ENCODE measurements around the gene ST3GAL6.

DNA sequence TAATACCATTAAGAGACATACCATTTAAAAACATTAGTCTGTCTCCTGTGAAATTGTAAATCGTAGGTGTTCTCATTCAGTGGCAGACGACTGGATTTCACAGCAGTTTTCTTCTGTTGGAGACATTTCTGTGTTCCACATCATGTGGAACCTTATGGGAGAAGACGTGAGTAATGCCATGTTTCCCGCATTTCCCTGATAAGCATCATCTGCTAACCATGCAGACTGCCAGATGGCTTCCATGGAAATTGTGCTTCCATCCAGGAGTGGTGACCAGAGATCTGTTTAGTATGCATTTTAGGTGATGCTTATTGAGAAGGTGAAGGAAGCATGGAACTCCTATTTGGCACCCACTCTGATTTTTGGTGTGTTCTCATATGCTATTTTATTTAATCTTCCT is 28.4 kb upstream of the ST3GAL6 start:
- TF ChIP-seq, protein P1, sequence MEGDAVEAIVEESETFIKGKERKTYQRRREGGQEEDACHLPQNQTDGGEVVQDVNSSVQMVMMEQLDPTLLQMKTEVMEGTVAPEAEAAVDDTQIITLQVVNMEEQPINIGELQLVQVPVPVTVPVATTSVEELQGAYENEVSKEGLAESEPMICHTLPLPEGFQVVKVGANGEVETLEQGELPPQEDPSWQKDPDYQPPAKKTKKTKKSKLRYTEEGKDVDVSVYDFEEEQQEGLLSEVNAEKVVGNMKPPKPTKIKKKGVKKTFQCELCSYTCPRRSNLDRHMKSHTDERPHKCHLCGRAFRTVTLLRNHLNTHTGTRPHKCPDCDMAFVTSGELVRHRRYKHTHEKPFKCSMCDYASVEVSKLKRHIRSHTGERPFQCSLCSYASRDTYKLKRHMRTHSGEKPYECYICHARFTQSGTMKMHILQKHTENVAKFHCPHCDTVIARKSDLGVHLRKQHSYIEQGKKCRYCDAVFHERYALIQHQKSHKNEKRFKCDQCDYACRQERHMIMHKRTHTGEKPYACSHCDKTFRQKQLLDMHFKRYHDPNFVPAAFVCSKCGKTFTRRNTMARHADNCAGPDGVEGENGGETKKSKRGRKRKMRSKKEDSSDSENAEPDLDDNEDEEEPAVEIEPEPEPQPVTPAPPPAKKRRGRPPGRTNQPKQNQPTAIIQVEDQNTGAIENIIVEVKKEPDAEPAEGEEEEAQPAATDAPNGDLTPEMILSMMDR (IDR thresholded peaks at IDR 0.05; ENCODE audit: control extremely low read depth in 1 of 3, insufficient read depth in 1 of 3, low read depth in 1 of 3, low read length in 3 of 3) = no peak
- TF ChIP-seq, protein P2, sequence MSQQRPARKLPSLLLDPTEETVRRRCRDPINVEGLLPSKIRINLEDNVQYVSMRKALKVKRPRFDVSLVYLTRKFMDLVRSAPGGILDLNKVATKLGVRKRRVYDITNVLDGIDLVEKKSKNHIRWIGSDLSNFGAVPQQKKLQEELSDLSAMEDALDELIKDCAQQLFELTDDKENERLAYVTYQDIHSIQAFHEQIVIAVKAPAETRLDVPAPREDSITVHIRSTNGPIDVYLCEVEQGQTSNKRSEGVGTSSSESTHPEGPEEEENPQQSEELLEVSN (IDR thresholded peaks at IDR 0.05) = no peak
- TF ChIP-seq TAF1 (IDR thresholded peaks at IDR 0.05; ENCODE audit: low read depth, low read length) = no peak
- no peak for TF ChIP-seq EGR1 (IDR thresholded peaks at IDR 0.05; ENCODE audit: borderline replicate concordance, low read depth, low read length)
